ENCODE measurements around the gene YEATS4.

YEATS4 gene

DNA sequence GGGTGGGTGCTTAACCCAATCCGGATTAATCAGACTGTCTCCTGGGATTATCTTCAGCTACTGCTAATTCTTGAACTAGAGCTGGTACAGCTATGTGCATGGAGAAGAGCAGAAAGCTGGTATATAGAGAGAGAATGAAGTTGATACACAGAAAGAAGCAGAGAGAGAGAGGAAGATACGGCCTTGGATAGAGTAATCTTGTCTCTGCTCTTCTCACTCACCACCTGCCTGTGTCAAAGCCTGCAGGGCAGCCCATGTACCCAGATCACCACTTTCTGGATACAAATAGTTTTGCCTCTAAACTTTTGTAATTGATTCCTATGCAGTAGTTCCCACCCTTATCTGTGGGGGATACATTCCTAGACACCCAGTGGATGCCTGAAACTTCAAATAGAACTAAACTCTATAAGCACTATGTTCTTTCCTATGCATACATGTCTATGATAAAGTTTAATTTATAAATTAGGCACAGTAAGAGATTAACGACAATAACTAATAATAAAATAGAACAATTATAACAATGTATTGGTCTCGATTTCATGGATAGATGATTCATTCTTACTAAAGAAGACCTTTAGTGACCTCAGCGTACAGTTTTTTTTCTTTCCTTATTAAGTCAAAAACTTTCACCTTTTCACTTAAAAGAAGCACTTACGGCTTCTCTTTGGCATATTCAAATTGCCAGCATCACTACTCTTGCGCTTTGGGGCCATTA is 45.5 kb downstream of the YEATS4 start:
- Histone ChIP-seq H3K9me3 (ENCODE audit: insufficient read depth, low read length) (no peaks in the 10 kb centered on the region), H2AFZ (ENCODE audit: low read depth, low read length) (no peak overlapping the region), H3K4me3 (ENCODE audit: low read length) (no peak overlapping the region), H3K9ac (ENCODE audit: low read length) (no peak overlapping the region), H3K79me2 (ENCODE audit: low read length) (no peaks in the 10 kb centered on the region), H3K27ac (ENCODE audit: low read length) (no peak overlapping the region), H3K27me3 (ENCODE audit: low read depth, low read length) (no peaks in the 10 kb centered on the region), H3K36me3 (replicated peaks; ENCODE audit: low read depth, low read length) (no peaks in the 10 kb centered on the region), H3K4me1 (ENCODE audit: low read length) (no peaks in the 10 kb centered on the region), H3K4me2 (ENCODE audit: low read length) (no peak overlapping the region), H4K20me1 (ENCODE audit: insufficient read depth, low read length) (no peaks in the 10 kb centered on the region)
- TF ChIP-seq, protein P1, sequence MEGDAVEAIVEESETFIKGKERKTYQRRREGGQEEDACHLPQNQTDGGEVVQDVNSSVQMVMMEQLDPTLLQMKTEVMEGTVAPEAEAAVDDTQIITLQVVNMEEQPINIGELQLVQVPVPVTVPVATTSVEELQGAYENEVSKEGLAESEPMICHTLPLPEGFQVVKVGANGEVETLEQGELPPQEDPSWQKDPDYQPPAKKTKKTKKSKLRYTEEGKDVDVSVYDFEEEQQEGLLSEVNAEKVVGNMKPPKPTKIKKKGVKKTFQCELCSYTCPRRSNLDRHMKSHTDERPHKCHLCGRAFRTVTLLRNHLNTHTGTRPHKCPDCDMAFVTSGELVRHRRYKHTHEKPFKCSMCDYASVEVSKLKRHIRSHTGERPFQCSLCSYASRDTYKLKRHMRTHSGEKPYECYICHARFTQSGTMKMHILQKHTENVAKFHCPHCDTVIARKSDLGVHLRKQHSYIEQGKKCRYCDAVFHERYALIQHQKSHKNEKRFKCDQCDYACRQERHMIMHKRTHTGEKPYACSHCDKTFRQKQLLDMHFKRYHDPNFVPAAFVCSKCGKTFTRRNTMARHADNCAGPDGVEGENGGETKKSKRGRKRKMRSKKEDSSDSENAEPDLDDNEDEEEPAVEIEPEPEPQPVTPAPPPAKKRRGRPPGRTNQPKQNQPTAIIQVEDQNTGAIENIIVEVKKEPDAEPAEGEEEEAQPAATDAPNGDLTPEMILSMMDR (IDR thresholded peaks at IDR 0.05; ENCODE audit: low read depth, low read length), result no peak
- no peak for TF ChIP-seq EZH2phosphoT487 (IDR thresholded peaks at IDR 0.05; ENCODE audit: low read depth)

DNA sequence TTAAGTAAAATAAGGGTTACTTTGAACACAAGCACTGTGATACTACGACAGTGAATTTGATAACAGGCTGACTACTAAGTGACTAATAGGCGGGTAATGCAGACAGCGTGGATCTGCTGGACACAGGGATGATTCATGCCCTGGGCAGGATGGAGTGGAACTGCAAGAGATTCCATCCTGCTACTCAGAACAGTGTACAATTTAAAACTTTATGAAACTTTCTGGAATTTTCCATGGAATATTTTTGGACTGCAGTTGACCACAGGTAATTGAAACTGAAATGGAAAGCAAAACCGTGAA is 46.0 kb downstream of the YEATS4 start:
- Histone ChIP-seq H3K4me2 (ENCODE audit: low read length) (no peak overlapping the region), H3K27ac (ENCODE audit: low read length) (no peak overlapping the region), H3K4me3 (ENCODE audit: low read length) (no peak overlapping the region), H3K36me3 (replicated peaks; ENCODE audit: low read depth, low read length) (no peaks in the 10 kb centered on the region), H3K9me3 (ENCODE audit: insufficient read depth, low read length) (no peaks in the 10 kb centered on the region), H3K9ac (ENCODE audit: low read length) (no peak overlapping the region), H4K20me1 (ENCODE audit: insufficient read depth, low read length) (no peaks in the 10 kb centered on the region), H3K79me2 (ENCODE audit: low read length) (no peaks in the 10 kb centered on the region), H3K27me3 (ENCODE audit: low read depth, low read length) (no peaks in the 10 kb centered on the region), H2AFZ (ENCODE audit: low read depth, low read length) (no peak overlapping the region), H3K4me1 (ENCODE audit: low read length) (no peaks in the 10 kb centered on the region)
- TF ChIP-seq, protein P1 (IDR thresholded peaks at IDR 0.05; ENCODE audit: low read depth, low read length), result no peak
- no peak for TF ChIP-seq EZH2phosphoT487 (IDR thresholded peaks at IDR 0.05; ENCODE audit: low read depth)

DNA sequence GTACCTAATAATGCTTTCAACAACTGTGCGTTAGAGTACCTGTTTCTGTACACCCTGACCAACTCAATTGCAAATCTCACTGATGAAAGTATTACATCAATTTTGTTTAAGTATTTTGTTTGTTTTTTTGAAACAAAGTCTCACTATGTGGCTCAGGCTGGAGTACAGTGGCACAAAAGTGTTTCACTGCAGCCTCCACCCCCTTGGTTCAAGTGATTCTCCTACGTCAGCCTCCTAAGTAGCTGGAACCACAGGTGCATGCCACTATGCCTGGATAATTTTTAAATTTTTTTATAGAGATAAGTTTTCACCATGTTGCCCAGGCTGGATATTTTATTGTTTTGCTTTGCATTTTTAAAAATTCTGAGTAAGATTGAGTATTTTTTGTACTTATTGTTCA is 46.7 kb downstream of the YEATS4 start:
- Histone ChIP-seq H3K36me3 (replicated peaks; ENCODE audit: low read depth, low read length) (no peaks in the 10 kb centered on the region), H2AFZ (ENCODE audit: low read depth, low read length) (no peak overlapping the region), H3K4me1 (ENCODE audit: low read length) (no peaks in the 10 kb centered on the region), H3K9me3 (ENCODE audit: insufficient read depth, low read length) (no peaks in the 10 kb centered on the region), H3K4me3 (ENCODE audit: low read length) (no peak overlapping the region), H3K9ac (ENCODE audit: low read length) (no peak overlapping the region), H3K79me2 (ENCODE audit: low read length) (no peaks in the 10 kb centered on the region), H3K27me3 (ENCODE audit: low read depth, low read length) (no peaks in the 10 kb centered on the region), H3K4me2 (ENCODE audit: low read length) (no peak overlapping the region), H4K20me1 (ENCODE audit: insufficient read depth, low read length) (no peaks in the 10 kb centered on the region), H3K27ac (ENCODE audit: low read length) (no peak overlapping the region)
- no peak for TF ChIP-seq EZH2phosphoT487 (IDR thresholded peaks at IDR 0.05; ENCODE audit: low read depth)
- TF ChIP-seq, protein P1 (IDR thresholded peaks at IDR 0.05; ENCODE audit: low read depth, low read length), result no peak

DNA sequence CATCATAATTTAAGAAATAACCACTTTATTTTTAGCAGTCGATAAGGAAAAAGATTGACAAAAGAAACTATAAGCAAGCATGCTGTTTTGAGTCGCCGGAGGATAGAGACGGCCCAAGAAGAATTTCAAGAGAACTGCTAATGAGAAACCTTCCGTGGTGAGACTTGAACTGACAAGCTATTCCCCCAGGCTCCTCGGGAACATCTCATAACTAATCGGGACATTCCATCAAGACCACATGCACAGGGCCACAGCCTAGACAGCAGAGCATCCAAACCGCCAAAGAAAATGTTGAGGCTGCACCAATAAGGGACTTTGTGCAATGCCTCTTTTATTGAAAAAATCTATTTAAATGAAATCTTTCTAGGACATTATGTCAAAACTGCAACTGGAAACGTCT is 51.0 kb downstream of the YEATS4 start:
- no peaks in the 10 kb centered on the region for H3K4me1 ChIP-seq (ENCODE audit: low read length)
- H3K79me2 ChIP-seq (ENCODE audit: low read length), result no peaks in the 10 kb centered on the region
- H3K9me3 ChIP-seq (ENCODE audit: insufficient read depth, low read length), result no peaks in the 10 kb centered on the region
- H3K4me2 ChIP-seq (ENCODE audit: low read length), result no peak overlapping the region
- H3K4me3 ChIP-seq (ENCODE audit: low read length), result no peak overlapping the region
- H4K20me1 ChIP-seq (ENCODE audit: insufficient read depth, low read length), result no peaks in the 10 kb centered on the region
- no peak overlapping the region for H3K9ac ChIP-seq (ENCODE audit: low read length)
- no peak overlapping the region for H2AFZ ChIP-seq (ENCODE audit: low read depth, low read length)
- TF ChIP-seq, protein P1 (IDR thresholded peaks at IDR 0.05; ENCODE audit: low read depth, low read length), result no peak
- TF ChIP-seq EZH2phosphoT487 (IDR thresholded peaks at IDR 0.05; ENCODE audit: low read depth), result no peak
- H3K27ac ChIP-seq (ENCODE audit: low read length), result no peak overlapping the region
- no peaks in the 10 kb centered on the region for H3K36me3 ChIP-seq (replicated peaks; ENCODE audit: low read depth, low read length)
- no peaks in the 10 kb centered on the region for H3K27me3 ChIP-seq (ENCODE audit: low read depth, low read length)

All from OCI-LY3 (cell line).